Adipocyte (in vitro differentiated cells): ENCODE results near the gene RNASE12.
"Not testable (repeated sequence)": the region's sequence is repeated elsewhere in the genome, so short reads cannot be mapped to it uniquely, and the experiment has no call there.

Experiments used
- DNase-seq: peaks from one replicate; pipeline ENCODE4 v3.0.0-alpha.2; 2015; ENCODE audit warnings: low read depth
- H3K27me3 ChIP-seq: replicated peaks from 2 replicates; pipeline ENCODE4 v1.7.0; 2013; ENCODE audit warnings: mild to moderate bottlenecking, low read length, moderate library complexity; ENCODE audit not compliant: control insufficient read depth, insufficient read depth
- H3K36me3 ChIP-seq: 2 replicates; pipeline ENCODE4 v1.7.0; 2013; ENCODE audit warnings: low read length, mild to moderate bottlenecking, moderate library complexity; ENCODE audit not compliant: control insufficient read depth, insufficient read depth, severe bottlenecking
- H3K4me1 ChIP-seq: 2 replicates; pipeline ENCODE4 v1.7.0; 2013; ENCODE audit warnings: mild to moderate bottlenecking, low read length, moderate library complexity; ENCODE audit not compliant: control insufficient read depth, insufficient read depth
- H3K4me3 ChIP-seq: 2 replicates; pipeline ENCODE4 v1.7.0; 2013; ENCODE audit warnings: mild to moderate bottlenecking, low read length, moderate library complexity
- H3K9ac ChIP-seq: 2 replicates; pipeline ENCODE4 v1.7.0; 2013; ENCODE audit warnings: mild to moderate bottlenecking, low read length, moderate library complexity
- H3K9me3 ChIP-seq: 2 replicates; pipeline ENCODE4 v1.7.0; 2013; ENCODE audit warnings: mild to moderate bottlenecking, low read length, moderate library complexity; ENCODE audit not compliant: control insufficient read depth

The RNASE12 gene

DNA sequence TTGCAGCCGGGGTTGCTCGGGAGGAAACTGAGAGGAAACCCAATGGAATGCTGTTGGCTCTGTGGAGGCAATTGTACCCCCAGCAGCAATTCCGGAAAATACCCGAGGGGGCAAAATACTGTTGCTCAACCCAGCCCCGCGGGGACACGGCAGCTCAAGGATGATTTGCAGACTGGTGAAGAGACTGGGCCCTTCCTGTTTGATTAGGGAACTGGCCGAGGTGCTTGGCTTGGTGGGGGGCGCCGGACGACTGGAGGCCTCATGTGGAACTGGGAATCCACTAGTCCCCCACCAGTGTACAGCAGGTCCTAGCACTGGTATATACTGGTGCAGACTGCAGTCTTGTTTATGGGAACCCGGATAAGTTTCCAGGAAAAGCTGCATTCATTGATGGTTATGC, 10.3 kb upstream of the RNASE12 start:
- Histone ChIP-seq H3K9me3 (no peaks in the 10 kb centered on the region), H3K9ac (no peak overlapping the region), H3K4me1 (peaks cover 9% of the 10 kb centered on the region), H3K4me3 (no peak overlapping the region), H3K27me3 (peaks cover 9% of the 10 kb centered on the region), H3K36me3 (no peaks in the 10 kb centered on the region)
- no peak for DNase-seq

GRCh38 chr14:20597108-20597507, 5.9 kb upstream of the RNASE12 start:
- Histone ChIP-seq H3K36me3 (no peaks in the 10 kb centered on the region), H3K27me3 (peaks cover 3% of the 10 kb centered on the region), H3K4me3 (no peak overlapping the region), H3K4me1 (peaks cover 9% of the 10 kb centered on the region), H3K9me3 (no peaks in the 10 kb centered on the region), H3K9ac (no peak overlapping the region)
- no peak for DNase-seq

DNA sequence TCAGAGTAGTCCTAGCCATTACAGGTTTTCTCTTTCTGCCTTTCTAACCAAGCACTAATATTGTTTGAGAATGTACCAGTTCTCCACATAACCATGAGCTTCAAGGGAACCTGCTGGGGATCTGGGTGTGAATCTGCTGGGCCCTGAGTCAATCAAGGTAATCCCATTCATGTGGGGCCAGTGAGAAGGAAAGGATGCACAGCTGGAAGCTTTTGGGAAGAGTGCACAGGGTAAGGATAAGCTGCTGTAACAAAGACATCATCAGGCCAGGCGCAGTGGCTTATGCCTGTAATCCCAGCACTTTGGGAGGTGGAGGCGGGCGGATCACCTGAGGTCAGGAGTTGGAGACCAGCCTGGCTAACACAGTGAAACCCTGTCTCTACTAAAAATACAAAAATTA, 4.5 kb upstream of the RNASE12 start:
- not testable (repeated sequence) for DNase-seq, H3K9me3 ChIP-seq, H3K36me3 ChIP-seq

DNA sequence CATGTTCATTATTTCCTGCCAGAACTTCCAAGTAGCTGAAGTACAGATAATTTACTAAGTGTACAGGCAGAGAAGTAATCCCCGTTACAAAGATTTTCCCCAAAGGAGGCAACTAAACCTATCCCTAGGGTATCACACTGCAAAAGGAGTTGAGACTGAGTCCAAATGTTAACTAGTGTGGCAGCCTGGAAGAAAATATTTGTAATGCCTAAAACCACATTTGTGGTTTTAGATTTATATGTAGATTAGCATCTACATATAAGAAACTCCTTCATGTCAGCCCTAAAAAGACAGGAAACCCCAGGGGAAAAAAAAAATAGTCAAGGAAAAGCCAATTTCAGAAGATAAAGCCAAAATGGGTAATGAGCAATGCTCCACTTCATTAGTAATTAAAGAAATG, 1.4 kb upstream of the RNASE12 start:
- no peaks in the 10 kb centered on the region for H3K9me3 ChIP-seq
- no peak for DNase-seq
- peaks cover 14% of the 10 kb centered on the region for H3K27me3 ChIP-seq
- H3K4me1 ChIP-seq = peaks cover 4% of the 10 kb centered on the region
- H3K4me3 ChIP-seq = no peak overlapping the region
- no peaks in the 10 kb centered on the region for H3K36me3 ChIP-seq
- no peak overlapping the region for H3K9ac ChIP-seq

More for the DNA sequence above, 4.5 kb upstream of the RNASE12 start:
- H3K9ac ChIP-seq, H3K4me3 ChIP-seq, H3K4me1 ChIP-seq, H3K27me3 ChIP-seq: not testable (repeated sequence)

- H3K4me1 ChIP-seq = no peaks in the 10 kb centered on the region
- H3K9ac ChIP-seq = no peak within 1 kb of the TSS
- H3K9me3 ChIP-seq = peaks cover 8% of the 10 kb centered on the region
- no peak within 1 kb of the TSS for H3K4me3 ChIP-seq
- no peak for DNase-seq
- H3K36me3 ChIP-seq = no peaks in the 10 kb centered on the region
- peaks cover 31% of the 10 kb centered on the region for H3K27me3 ChIP-seq
Measured at GRCh38 chr14:20587489-20588154, 3.6 kb downstream of the RNASE12 start, which contains the start of gene RNASE11. TSS of gene RNASE11 (minus strand) at chr14:20588001.

- Histone ChIP-seq H3K4me3 (no peak overlapping the region), H3K9me3 (peaks cover 8% of the 10 kb centered on the region), H3K27me3 (peaks cover 29% of the 10 kb centered on the region), H3K9ac (no peak overlapping the region), H3K36me3 (no peaks in the 10 kb centered on the region), H3K4me1 (no peaks in the 10 kb centered on the region)
- no peak for DNase-seq
Measured at GRCh38 chr14:20583908-20584307, 7.3 kb downstream of the RNASE12 start.

- Histone ChIP-seq H3K9ac (no peak overlapping the region), H3K9me3 (peaks cover 8% of the 10 kb centered on the region), H3K27me3 (peaks cover 29% of the 10 kb centered on the region), H3K36me3 (no peaks in the 10 kb centered on the region), H3K4me1 (no peaks in the 10 kb centered on the region), H3K4me3 (no peak overlapping the region)
- DNase-seq = no peak
Measured at GRCh38 chr14:20583142-20583541, 8.0 kb downstream of the RNASE12 start.

DNA sequence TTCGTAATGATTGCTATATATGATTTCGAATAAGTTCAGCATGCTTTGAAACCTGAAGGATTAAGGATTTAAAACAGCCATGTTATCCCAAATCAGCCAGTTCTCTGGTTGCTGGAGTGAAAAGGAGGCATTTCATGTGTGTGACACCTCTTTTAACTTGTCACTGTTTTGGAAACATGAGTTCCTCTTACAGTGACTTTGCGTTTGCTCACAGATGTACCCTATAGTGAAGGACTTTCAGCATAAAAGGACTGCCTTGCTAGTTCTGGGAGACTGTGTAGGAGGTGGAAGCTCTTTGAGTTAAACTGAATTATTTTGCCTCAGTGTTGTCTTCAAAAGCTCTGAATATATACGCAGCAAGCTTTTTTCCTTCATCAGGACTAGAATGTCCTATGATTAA, 10.9 kb downstream of the RNASE12 start:
- DNase-seq = no peak
- Histone ChIP-seq H3K9me3 (peaks cover 4% of the 10 kb centered on the region), H3K9ac (no peak overlapping the region), H3K36me3 (no peaks in the 10 kb centered on the region), H3K4me3 (no peak overlapping the region), H3K27me3 (peaks cover 20% of the 10 kb centered on the region), H3K4me1 (no peaks in the 10 kb centered on the region)

DNA sequence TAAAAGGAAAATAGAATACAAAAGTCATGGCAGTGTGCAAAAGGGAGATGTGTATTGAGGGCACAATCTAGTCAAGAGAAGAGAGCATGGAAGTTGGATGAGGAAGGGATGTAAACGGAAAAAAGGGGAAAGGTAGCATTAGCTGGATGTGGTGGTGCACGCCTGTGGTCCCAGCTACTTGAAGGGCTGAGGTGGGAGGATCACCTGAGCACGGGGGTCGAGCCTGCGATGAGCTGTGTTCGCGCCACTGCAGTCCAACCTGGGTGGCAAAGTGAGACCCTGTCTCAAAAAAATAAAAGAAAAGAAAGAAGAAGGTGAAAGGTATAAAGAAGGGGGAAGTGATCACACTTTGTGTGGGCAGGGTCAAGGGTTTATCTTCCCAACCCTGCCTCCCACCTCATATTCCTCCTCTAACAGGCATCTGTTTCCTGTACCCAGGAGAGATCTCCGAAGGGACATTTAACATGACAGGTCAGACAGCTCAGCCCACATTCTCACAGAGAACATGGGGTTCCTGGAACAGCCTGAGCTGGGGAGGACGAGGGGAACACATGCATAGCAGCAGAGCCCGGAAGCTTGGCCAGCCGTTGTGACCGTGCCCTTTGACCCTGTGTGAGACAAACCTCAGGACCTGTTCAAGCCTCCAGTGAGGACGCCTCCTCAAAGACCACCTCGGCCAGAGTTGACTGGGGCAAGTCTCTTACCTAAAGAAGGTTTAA, 12.2 kb downstream of the RNASE12 start:
- H3K9me3 ChIP-seq = peaks cover 4% of the 10 kb centered on the region
- H3K36me3 ChIP-seq = no peaks in the 10 kb centered on the region
- DNase-seq = no peak
- H3K9ac ChIP-seq = no peak overlapping the region
- no peaks in the 10 kb centered on the region for H3K4me1 ChIP-seq
- H3K4me3 ChIP-seq = no peak overlapping the region
- H3K27me3 ChIP-seq = peaks cover 15% of the 10 kb centered on the region

DNA sequence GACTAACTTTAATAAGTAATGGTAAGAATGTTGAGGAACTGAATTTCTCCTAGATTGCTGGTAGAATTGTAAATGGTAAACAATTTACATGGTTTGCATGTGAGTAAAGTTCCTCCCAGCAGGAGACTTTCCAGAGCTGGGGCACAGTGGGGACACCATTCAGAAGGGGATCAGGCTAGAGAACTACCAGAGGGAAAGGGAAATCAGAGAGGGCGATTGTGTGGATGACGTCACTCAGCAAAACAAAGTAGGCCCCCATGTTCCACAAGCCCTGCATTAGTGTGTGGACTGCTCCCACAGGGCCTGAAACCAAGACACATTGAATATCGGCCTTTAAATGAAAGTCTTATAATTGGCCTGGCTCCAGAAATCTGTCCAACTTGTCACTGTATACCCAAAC, 12.9 kb downstream of the RNASE12 start:
- Histone ChIP-seq H3K4me3 (no peak overlapping the region), H3K36me3 (no peaks in the 10 kb centered on the region), H3K4me1 (no peaks in the 10 kb centered on the region), H3K9me3 (peaks cover 4% of the 10 kb centered on the region), H3K27me3 (peaks cover 14% of the 10 kb centered on the region), H3K9ac (no peak overlapping the region)
- no peak for DNase-seq

GRCh38 chr14:20572382-20572990, 18.7 kb downstream of the RNASE12 start:
- peaks cover 24% of the 10 kb centered on the region for H3K9me3 ChIP-seq
- not testable (repeated sequence) for DNase-seq, H3K27me3 ChIP-seq, H3K4me3 ChIP-seq, H3K36me3 ChIP-seq, H3K9ac ChIP-seq, H3K4me1 ChIP-seq
